CD4-positive, alpha-beta T cell (primary cell): ENCODE results near the gene MRPL19. TPM values are rescaled to one million over a fixed set of nuclear protein-coding genes. Genes with fewer than 3 reads are reported as not detected.

ENCODE experiments used
- ATAC-seq: fragments of 200-7000 bp; cut with Tn5 transposase; one replicate; pipeline ENCODE4 v1.10.0; 2022; ENCODE audit warnings: mild to moderate bottlenecking; ENCODE audit not compliant: poor library complexity
- CTCF ChIA-PET: fragments of 350-600 bp; sonication (Branson Sonifier 250); formaldehyde crosslinking; loops from one replicate; lab custom pipeline; 2021; ENCODE audit warnings: antibody characterized with exemption, inconsistent platforms; lab: Charles Lee
- POLR2A ChIA-PET: fragments of 350-600 bp; sonication (Branson Sonifier 250); formaldehyde crosslinking; loops from one replicate; lab custom pipeline; 2021; ENCODE audit warnings: antibody characterized with exemption, inconsistent platforms; lab: Charles Lee
- DNase-seq, 14 experiments: peaks; one replicate each; pipeline ENCODE4 v3.0.0-alpha.2; 2013 to 2020; ENCODE audit warnings: mixed read lengths in 2 of 14
- H3K27ac ChIP-seq, 2 donors: one replicate each; pipeline versions ENCODE4 v1.5.1 to v1.7.0; 2013; ENCODE audit warnings: low read length in 2 of 2, low read depth in 1 of 2, mild to moderate bottlenecking in 1 of 2
- H3K27me3 ChIP-seq, 2 experiments: 1 replicate in 1 of 2; 2 replicates in 1 of 2; pipeline versions ENCODE4 v1.6.1 to v1.7.0; 2013; ENCODE audit warnings: low read length in 2 of 2, control low read depth in 1 of 2, mild to moderate bottlenecking in 1 of 2, moderate library complexity in 1 of 2; ENCODE audit not compliant: insufficient read depth in 2 of 2, control insufficient read depth in 1 of 2
- H3K36me3 ChIP-seq: one replicate; pipeline ENCODE4 v1.6.1; 2013; ENCODE audit warnings: low read length, control low read depth; ENCODE audit not compliant: insufficient read depth
- H3K4me1 ChIP-seq: one replicate; pipeline ENCODE4 v1.6.1; 2013; ENCODE audit warnings: low read length, control low read depth; ENCODE audit not compliant: insufficient read depth
- H3K4me3 ChIP-seq: one replicate; pipeline ENCODE4 v1.5.1; 2013; ENCODE audit warnings: mild to moderate bottlenecking, low read length, moderate library complexity
- H3K9me3 ChIP-seq, 2 experiments: 1 replicate in 1 of 2; 2 replicates in 1 of 2; pipeline versions ENCODE4 v1.6.1 to v1.7.0; 2013; ENCODE audit warnings: low read length in 2 of 2, mild to moderate bottlenecking in 2 of 2, control low read depth in 1 of 2, moderate library complexity in 1 of 2; ENCODE audit not compliant: control insufficient read depth in 1 of 2, insufficient read depth in 1 of 2
- H3K27ac Mint-ChIP-seq: one replicate; pipeline ENCODE4 v1.8.0; 2020; ENCODE audit warnings: mixed read lengths
- H3K27me3 Mint-ChIP-seq: one replicate; pipeline ENCODE4 v1.8.0; 2021; ENCODE audit warnings: mixed read lengths
- H3K36me3 Mint-ChIP-seq: one replicate; pipeline ENCODE4 v1.8.0; 2021; ENCODE audit warnings: low read depth, mixed read lengths
- H3K4me1 Mint-ChIP-seq: one replicate; pipeline ENCODE4 v1.8.0; 2021; ENCODE audit warnings: low read depth, mixed read lengths
- H3K4me3 Mint-ChIP-seq: one replicate; pipeline ENCODE4 v1.8.0; 2020; ENCODE audit warnings: mild to moderate bottlenecking, mixed read lengths
- H3K9me3 Mint-ChIP-seq: one replicate; pipeline ENCODE4 v1.8.0; 2020; ENCODE audit warnings: mixed read lengths
- intact Hi-C, 2 experiments: fragments of 100-400 bp; cut with DNase I in 1 of 2; cut with micrococcal nuclease in 1 of 2; formaldehyde crosslinking; loops; one replicate each; pipeline versions ENCODE4 v1.15.1 to v1.9.0; 2023 to 2025; cut with DNase I, micrococcal nuclease
- total RNA-seq, 174 experiments: library from RNA in 2 of 174; stranded (reverse) in 2 of 174; gene quantifications; one replicate each; pipeline ENCODE4 v1.2.3 and lab custom pipeline; 2021 to 2026
- TF ChIP-seq, protein P1 (sequence below): fragments of 200-600 bp; IDR thresholded peaks from one replicate; pipeline ENCODE4 v1.8.0; 2022; ENCODE audit warnings: antibody characterized with exemption, mild to moderate bottlenecking

Gene MRPL19
- total RNA-seq, 2 experiments from 2014 or later, result 10.7 to 14.9 TPM

DNA sequence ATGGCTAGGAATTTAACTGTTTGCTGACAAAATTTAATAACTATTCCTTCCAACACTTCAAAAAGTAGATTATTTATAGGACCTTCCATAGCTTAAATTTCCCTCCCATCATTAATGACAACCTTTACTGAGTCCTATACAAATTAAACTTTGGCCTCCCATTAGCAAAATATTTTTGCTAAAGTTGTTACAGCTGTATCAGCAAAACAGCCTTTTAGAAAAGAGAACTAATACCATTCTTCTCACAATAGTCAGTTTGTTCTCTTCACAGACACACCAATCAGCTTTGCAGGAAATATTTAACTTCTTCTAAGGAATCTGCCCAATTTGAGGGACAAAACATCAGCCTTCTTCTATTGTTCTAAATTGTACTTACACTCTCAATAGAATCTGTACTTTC is 76.1 kb downstream of the MRPL19 start:
- no peak overlapping the region for H3K4me3 Mint-ChIP-seq
- ATAC-seq (no peak), DNase-seq (no peak)
- CTCF ChIA-PET, result no interaction called here
- intact Hi-C loops, result no loop called here
- Histone ChIP-seq H3K27me3 (peaks cover 0 to 3% of the 10 kb centered on the region in 2 experiments), H3K27ac (no peak overlapping the region), H3K9me3 (no peaks in the 10 kb centered on the region), H3K4me1 (no peaks in the 10 kb centered on the region), H3K4me3 (no peak overlapping the region), H3K36me3 (no peaks in the 10 kb centered on the region)
- no peaks in the 10 kb centered on the region for H3K4me1 Mint-ChIP-seq
- no peaks in the 10 kb centered on the region for H3K9me3 Mint-ChIP-seq
- H3K27me3 Mint-ChIP-seq, result peaks cover 45% of the 10 kb centered on the region
- TF ChIP-seq, protein P1, sequence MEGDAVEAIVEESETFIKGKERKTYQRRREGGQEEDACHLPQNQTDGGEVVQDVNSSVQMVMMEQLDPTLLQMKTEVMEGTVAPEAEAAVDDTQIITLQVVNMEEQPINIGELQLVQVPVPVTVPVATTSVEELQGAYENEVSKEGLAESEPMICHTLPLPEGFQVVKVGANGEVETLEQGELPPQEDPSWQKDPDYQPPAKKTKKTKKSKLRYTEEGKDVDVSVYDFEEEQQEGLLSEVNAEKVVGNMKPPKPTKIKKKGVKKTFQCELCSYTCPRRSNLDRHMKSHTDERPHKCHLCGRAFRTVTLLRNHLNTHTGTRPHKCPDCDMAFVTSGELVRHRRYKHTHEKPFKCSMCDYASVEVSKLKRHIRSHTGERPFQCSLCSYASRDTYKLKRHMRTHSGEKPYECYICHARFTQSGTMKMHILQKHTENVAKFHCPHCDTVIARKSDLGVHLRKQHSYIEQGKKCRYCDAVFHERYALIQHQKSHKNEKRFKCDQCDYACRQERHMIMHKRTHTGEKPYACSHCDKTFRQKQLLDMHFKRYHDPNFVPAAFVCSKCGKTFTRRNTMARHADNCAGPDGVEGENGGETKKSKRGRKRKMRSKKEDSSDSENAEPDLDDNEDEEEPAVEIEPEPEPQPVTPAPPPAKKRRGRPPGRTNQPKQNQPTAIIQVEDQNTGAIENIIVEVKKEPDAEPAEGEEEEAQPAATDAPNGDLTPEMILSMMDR, result no peak
- POLR2A ChIA-PET, result interaction anchor here (1.4 kb wide), 1 partner anchor 11 kb away, joined by 3 read pairs; no protein-coding TSS in a partner anchor
- no peak overlapping the region for H3K27ac Mint-ChIP-seq
- no peaks in the 10 kb centered on the region for H3K36me3 Mint-ChIP-seq

DNA sequence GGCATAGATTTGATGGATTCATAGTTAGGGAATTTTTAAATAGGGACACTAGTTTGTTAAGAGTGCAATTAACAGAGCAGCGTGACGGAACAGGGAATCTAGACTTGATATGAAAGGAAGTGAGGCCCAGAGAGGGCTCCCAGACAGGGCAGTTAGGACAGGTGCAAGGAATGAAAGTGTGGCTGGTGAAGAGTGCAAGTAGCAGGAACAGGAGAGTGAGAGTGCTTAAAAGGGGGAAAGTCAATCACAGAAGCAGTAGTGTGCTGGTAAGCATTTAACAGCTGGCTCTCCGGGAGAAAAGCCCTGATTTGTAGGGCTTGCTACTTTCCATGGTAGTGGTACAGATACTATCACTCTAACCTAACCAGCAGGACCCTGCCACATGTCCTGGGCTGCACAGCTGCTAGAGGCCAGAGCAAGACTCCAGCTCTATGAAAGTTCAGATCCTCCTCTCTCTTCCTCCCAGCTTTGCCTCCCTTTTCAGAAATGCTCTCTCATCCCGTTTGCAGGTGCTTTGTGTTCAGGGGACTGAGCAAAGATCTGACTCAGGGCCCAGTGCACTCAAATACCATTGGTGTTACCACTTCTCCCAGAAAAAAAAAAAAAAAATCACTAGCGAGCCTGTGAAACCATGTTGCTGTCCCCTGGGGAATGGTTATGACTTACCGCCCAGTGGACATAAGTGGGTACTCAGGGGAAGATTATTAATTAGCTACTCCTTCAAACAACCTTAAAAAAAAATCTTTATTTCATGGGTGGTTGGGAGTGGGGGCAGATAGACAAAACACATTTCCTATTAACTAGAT is 82.2 kb downstream of the MRPL19 start:
- Histone ChIP-seq H3K27me3 (peaks cover 3% of the 10 kb centered on the region in 2 experiments), H3K9me3 (peaks cover 0 to 5% of the 10 kb centered on the region in 2 experiments), H3K27ac (no peak overlapping the region), H3K4me3 (no peak overlapping the region), H3K36me3 (no peaks in the 10 kb centered on the region), H3K4me1 (no peaks in the 10 kb centered on the region)
- intact Hi-C loops, result no loop called here
- Mint-ChIP-seq H3K9me3 (no peaks in the 10 kb centered on the region), H3K4me3 (no peak overlapping the region), H3K4me1 (no peaks in the 10 kb centered on the region), H3K27ac (no peak overlapping the region), H3K27me3 (peaks cover 28% of the 10 kb centered on the region), H3K36me3 (no peaks in the 10 kb centered on the region)
- POLR2A ChIA-PET, result no interaction called here
- no peak for ATAC-seq
- no peak for DNase-seq
- TF ChIP-seq, protein P1, result no peak
- CTCF ChIA-PET, result no interaction called here

DNA sequence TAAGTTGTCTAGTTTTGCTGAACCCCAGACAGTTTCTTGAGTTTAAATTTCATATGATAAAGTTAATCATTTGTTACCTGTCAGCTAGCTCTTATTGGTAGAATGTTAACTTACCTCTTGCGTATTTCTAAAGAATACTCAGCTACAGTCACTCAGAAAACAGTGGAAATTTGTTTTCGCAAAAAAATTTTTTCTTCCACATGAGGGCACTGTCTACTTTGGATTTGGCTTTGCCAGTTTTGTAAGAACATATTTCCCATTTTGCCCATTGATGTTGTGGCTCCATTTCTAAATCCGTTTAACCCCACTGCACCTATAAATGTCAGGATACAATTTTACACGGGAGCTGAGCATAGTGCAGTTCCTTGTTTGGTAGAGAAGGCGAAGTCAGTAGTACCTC is 83.3 kb downstream of the MRPL19 start:
- Histone ChIP-seq H3K9me3 (peaks cover 0 to 6% of the 10 kb centered on the region in 2 experiments), H3K27me3 (peaks cover 3% of the 10 kb centered on the region in 2 experiments), H3K27ac (no peak overlapping the region), H3K36me3 (no peaks in the 10 kb centered on the region), H3K4me3 (no peak overlapping the region), H3K4me1 (no peaks in the 10 kb centered on the region)
- Mint-ChIP-seq H3K4me3 (no peak overlapping the region), H3K27me3 (peaks cover 21% of the 10 kb centered on the region), H3K4me1 (no peaks in the 10 kb centered on the region), H3K9me3 (no peaks in the 10 kb centered on the region), H3K36me3 (no peaks in the 10 kb centered on the region), H3K27ac (no peak overlapping the region)
- no peak for DNase-seq
- intact Hi-C loops, result no loop called here
- POLR2A ChIA-PET, result no interaction called here
- no peak for ATAC-seq
- CTCF ChIA-PET, result no interaction called here
- TF ChIP-seq, protein P1, result no peak
